ENCODE data around the gene UNC5B. TPM values are rescaled to one million over a fixed set of nuclear protein-coding genes. Genes with fewer than 3 reads are reported as not detected.

Gene UNC5B
- total RNA-seq, 1 donor from 2014 or later: 3.7 TPM

GRCh38 chr10:71188201-71188600, 24.2 kb upstream of the UNC5B start:
- TF ChIP-seq CTCF (IDR thresholded peaks at IDR 0.05; ENCODE audit: unreplicated experiment): no peak
- H3K4me3 Mint-ChIP-seq (ENCODE audit: low read depth): no peak overlapping the region
- no peaks in the 10 kb centered on the region for H3K4me1 Mint-ChIP-seq (ENCODE audit: low read depth)
- no peak for DNase-seq (ENCODE audit: low spot score, unreplicated experiment)
- H3K27me3 Mint-ChIP-seq: peaks cover 11% of the 10 kb centered on the region
- H3K9me3 Mint-ChIP-seq (ENCODE audit: low read depth): no peaks in the 10 kb centered on the region
- no peak overlapping the region for H3K27ac Mint-ChIP-seq
- no peaks in the 10 kb centered on the region for H3K36me3 Mint-ChIP-seq (ENCODE audit: insufficient read depth)

GRCh38 chr10:71191019-71191418, 21.4 kb upstream of the UNC5B start:
- Mint-ChIP-seq H3K36me3 (ENCODE audit: insufficient read depth) (no peaks in the 10 kb centered on the region), H3K4me3 (ENCODE audit: low read depth) (no peak overlapping the region), H3K27me3 (peaks cover 11% of the 10 kb centered on the region), H3K4me1 (ENCODE audit: low read depth) (no peaks in the 10 kb centered on the region), H3K27ac (no peak overlapping the region), H3K9me3 (ENCODE audit: low read depth) (no peaks in the 10 kb centered on the region)
- DNase-seq (ENCODE audit: low spot score, unreplicated experiment): no peak
- TF ChIP-seq CTCF (IDR thresholded peaks at IDR 0.05; ENCODE audit: unreplicated experiment): no peak

GRCh38 chr10:71191551-71192076, 20.8 kb upstream of the UNC5B start:
- Mint-ChIP-seq H3K36me3 (ENCODE audit: insufficient read depth) (no peaks in the 10 kb centered on the region), H3K27me3 (peaks cover 11% of the 10 kb centered on the region), H3K27ac (no peak overlapping the region), H3K4me1 (ENCODE audit: low read depth) (no peaks in the 10 kb centered on the region), H3K4me3 (ENCODE audit: low read depth) (no peak overlapping the region), H3K9me3 (ENCODE audit: low read depth) (peaks cover 2% of the 10 kb centered on the region)
- no peak for TF ChIP-seq CTCF (IDR thresholded peaks at IDR 0.05; ENCODE audit: unreplicated experiment)
- DNase-seq (ENCODE audit: low spot score, unreplicated experiment): no peak

GRCh38 chr10:71193516-71193915, 18.9 kb upstream of the UNC5B start:
- TF ChIP-seq CTCF (IDR thresholded peaks at IDR 0.05; ENCODE audit: unreplicated experiment): no peak
- DNase-seq (ENCODE audit: low spot score, unreplicated experiment): no peak
- no peaks in the 10 kb centered on the region for H3K4me1 Mint-ChIP-seq (ENCODE audit: low read depth)
- H3K9me3 Mint-ChIP-seq (ENCODE audit: low read depth): peaks cover 12% of the 10 kb centered on the region
- no peak overlapping the region for H3K27ac Mint-ChIP-seq
- no peak overlapping the region for H3K4me3 Mint-ChIP-seq (ENCODE audit: low read depth)
- H3K27me3 Mint-ChIP-seq: peaks cover 11% of the 10 kb centered on the region
- no peaks in the 10 kb centered on the region for H3K36me3 Mint-ChIP-seq (ENCODE audit: insufficient read depth)

GRCh38 chr10:71197955-71198354, 14.4 kb upstream of the UNC5B start:
- Mint-ChIP-seq H3K4me1 (ENCODE audit: low read depth) (peaks cover 3% of the 10 kb centered on the region), H3K27ac (no peak overlapping the region), H3K27me3 (no peaks in the 10 kb centered on the region), H3K36me3 (ENCODE audit: insufficient read depth) (no peaks in the 10 kb centered on the region), H3K9me3 (ENCODE audit: low read depth) (peaks cover 18% of the 10 kb centered on the region), H3K4me3 (ENCODE audit: low read depth) (no peak overlapping the region)
- no peak for DNase-seq (ENCODE audit: low spot score, unreplicated experiment)
- no peak for TF ChIP-seq CTCF (IDR thresholded peaks at IDR 0.05; ENCODE audit: unreplicated experiment)
